ENCODE results near the gene NRP2. TPM values are rescaled to one million over a fixed set of nuclear protein-coding genes. Genes with fewer than 3 reads are reported as not detected.

NRP2 gene
- total RNA-seq, 1 experiment from 2014 or later, result 31.0 TPM

GRCh38 chr2:205682971-205683501 lies 735 bp downstream of the NRP2 start:
- CTCF ChIA-PET, result no interaction called here
- POLR2A ChIA-PET (ENCODE audit: unreplicated experiment), result interaction anchor here (0.6 kb wide), 1 partner anchor 17 kb away, joined by 4 read pairs; no protein-coding TSS in a partner anchor
- TF ChIP-seq EZH2 (IDR thresholded peaks at IDR 0.05; ENCODE audit: low read depth) (no peak), CTCF (conservative IDR thresholded peaks at IDR 0.05) (no peak)
- Histone ChIP-seq H3K79me2 (ENCODE audit: low read depth) (peaks cover 46% of the 10 kb centered on the region), H3K27me3 (ENCODE audit: insufficient read depth, low read depth) (no peaks in the 10 kb centered on the region), H3K4me3 (peak overlapping the region; percentile 75), H3K36me3 (ENCODE audit: low read depth) (no peaks in the 10 kb centered on the region), H2AFZ (peak overlapping the region; percentile 82), H3K4me1 (replicated peaks; ENCODE audit: insufficient read depth) (no peaks in the 10 kb centered on the region; the same call in 1 of the 2 replicates), H3K4me2 (peak overlapping the region; percentile 91), H3F3A (ENCODE audit: insufficient read depth, low read depth) (no peaks in the 10 kb centered on the region), H3K9me3 (ENCODE audit: insufficient read depth, low read depth) (no peaks in the 10 kb centered on the region), H4K20me1 (ENCODE audit: insufficient read depth) (no peaks in the 10 kb centered on the region), H3K27ac (peak overlapping the region; percentile 41), H3K9me2 (ENCODE audit: insufficient read depth) (no peaks in the 10 kb centered on the region)
- BruUV-seq (replicated peaks), result TSS peak; percentile 58
- no peak for DNase-seq
- intact Hi-C loops (cut with micrococcal nuclease; ENCODE audit: unreplicated experiment), result loop anchor here (5.0 to 10.0 kb wide), 4 partner anchors 244 to 1421 kb away; partner anchors contain the start of gene PARD3B

GRCh38 chr2:205683502-205684367 lies 1.4 kb downstream of the NRP2 start:
- ChIA-PET CTCF (no interaction called here), POLR2A (ENCODE audit: unreplicated experiment) (interaction anchor here (0.7 kb wide), 1 partner anchor 17 kb away, joined by 5 read pairs; no protein-coding TSS in a partner anchor)
- H3K9me3 ChIP-seq (ENCODE audit: insufficient read depth, low read depth), result no peaks in the 10 kb centered on the region
- H3K4me1 ChIP-seq (replicated peaks; ENCODE audit: insufficient read depth), result no peaks in the 10 kb centered on the region; the same call in 1 of the 2 replicates
- no peaks in the 10 kb centered on the region for H3K27me3 ChIP-seq (ENCODE audit: insufficient read depth, low read depth)
- peak overlapping the region; percentile 82 for H2AFZ ChIP-seq
- peak overlapping the region; percentile 41 for H3K27ac ChIP-seq
- H3K36me3 ChIP-seq (ENCODE audit: low read depth), result no peaks in the 10 kb centered on the region
- no TSS peak for BruUV-seq (replicated peaks)
- intact Hi-C loops (cut with micrococcal nuclease; ENCODE audit: unreplicated experiment), result loop anchor here (2.0 to 10.0 kb wide), 6 partner anchors 17 to 1421 kb away; partner anchors contain the start of gene PARD3B
- H3K4me3 ChIP-seq, result peak overlapping the region; percentile 75
- no peaks in the 10 kb centered on the region for H4K20me1 ChIP-seq (ENCODE audit: insufficient read depth)
- TF ChIP-seq EZH2 (IDR thresholded peaks at IDR 0.05; ENCODE audit: low read depth) (no peak), CTCF (conservative IDR thresholded peaks at IDR 0.05) (no peak)
- no peaks in the 10 kb centered on the region for H3F3A ChIP-seq (ENCODE audit: insufficient read depth, low read depth)
- H3K9me2 ChIP-seq (ENCODE audit: insufficient read depth), result no peaks in the 10 kb centered on the region
- H3K4me2 ChIP-seq, result peak overlapping the region; percentile 91
- peaks cover 53% of the 10 kb centered on the region for H3K79me2 ChIP-seq (ENCODE audit: low read depth)
- DNase-seq, result no peak

GRCh38 chr2:205684871-205685313 lies 2.6 kb downstream of the NRP2 start:
- Histone ChIP-seq H3K79me2 (ENCODE audit: low read depth) (peaks cover 62% of the 10 kb centered on the region), H3K4me2 (peak overlapping the region; percentile 91), H3K9me3 (ENCODE audit: insufficient read depth, low read depth) (no peaks in the 10 kb centered on the region), H4K20me1 (ENCODE audit: insufficient read depth) (no peaks in the 10 kb centered on the region), H3K4me3 (peak overlapping the region; percentile 75), H3K36me3 (ENCODE audit: low read depth) (no peaks in the 10 kb centered on the region), H3K9me2 (ENCODE audit: insufficient read depth) (no peaks in the 10 kb centered on the region), H2AFZ (peak overlapping the region; percentile 88), H3K27me3 (ENCODE audit: insufficient read depth, low read depth) (no peaks in the 10 kb centered on the region), H3K27ac (peak overlapping the region; percentile 78), H3F3A (ENCODE audit: insufficient read depth, low read depth) (no peaks in the 10 kb centered on the region), H3K4me1 (replicated peaks; ENCODE audit: insufficient read depth) (no peaks in the 10 kb centered on the region; the same call in 1 of the 2 replicates)
- ChIA-PET POLR2A (ENCODE audit: unreplicated experiment) (interaction anchor here (0.6 to 0.8 kb wide), 3 partner anchors 20 to 79 kb away, joined by 3 to 11 read pairs (median 4); no protein-coding TSS in a partner anchor), CTCF (interaction anchor here (0.6 kb wide), 2 partner anchors 266 to 1020 kb away, joined by 3 to 5 read pairs; no protein-coding TSS in a partner anchor)
- intact Hi-C loops (cut with micrococcal nuclease; ENCODE audit: unreplicated experiment), result loop anchor here (2.0 to 10.0 kb wide), 6 partner anchors 16 to 1423 kb away; partner anchors contain the start of gene PARD3B
- no peak for DNase-seq
- no TSS peak for BruUV-seq (replicated peaks)
- no peak for TF ChIP-seq EZH2 (IDR thresholded peaks at IDR 0.05; ENCODE audit: low read depth)
- TF ChIP-seq CTCF (conservative IDR thresholded peaks at IDR 0.05), result no peak

Data from PC-9 (cell line).